ENCODE measurements around the gene KHSRP. TPM values are rescaled to one million over a fixed set of nuclear protein-coding genes. Genes with fewer than 3 reads are reported as not detected.
"Not testable (repeated sequence)": the region's sequence is repeated elsewhere in the genome, so short reads cannot be mapped to it uniquely, and the experiment has no call there.

KHSRP gene
- total RNA-seq, 2 experiments from 2014 or later: 290 to 296 TPM

DNA sequence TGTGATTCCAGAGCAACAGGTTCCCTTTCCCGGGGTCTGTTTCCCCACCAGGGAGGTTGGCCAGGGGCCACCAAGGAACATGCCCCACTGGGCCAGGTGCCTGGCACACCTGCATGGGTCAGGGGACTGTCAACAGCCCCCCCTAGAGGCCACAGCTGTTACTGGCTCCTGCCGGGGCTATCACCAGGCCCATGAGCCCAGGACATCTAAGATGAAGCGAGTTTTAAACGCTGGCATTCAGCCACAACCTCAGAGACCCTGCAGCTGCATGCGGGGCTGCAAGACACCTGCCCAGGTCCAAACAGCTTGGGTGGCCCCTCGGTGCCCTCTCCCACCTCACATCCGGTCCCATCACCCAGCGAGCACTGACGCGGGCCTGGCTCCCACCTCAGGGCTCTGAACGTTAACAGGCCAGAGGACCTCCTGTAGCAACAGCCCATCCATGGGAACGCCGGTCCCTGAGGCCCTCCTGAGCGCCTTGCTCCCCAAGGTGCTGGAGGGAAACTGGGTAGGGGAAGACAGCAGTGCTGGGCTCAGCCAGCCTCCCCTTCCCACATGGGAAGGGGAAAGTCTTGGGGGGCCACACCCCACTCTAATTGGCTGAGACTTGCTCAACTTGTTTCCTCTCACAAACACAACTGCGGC, 12.0 kb downstream of the KHSRP start:
- intact Hi-C loops (cut with micrococcal nuclease): no loop called here
- Mint-ChIP-seq H3K9me3 (no peaks in the 10 kb centered on the region), H3K27me3 (ENCODE audit: low read depth) (no peaks in the 10 kb centered on the region), H3K4me1 (ENCODE audit: low read depth) (no peaks in the 10 kb centered on the region), H3K27ac (no peak overlapping the region), H3K4me3 (no peak overlapping the region), H3K36me3 (ENCODE audit: low read depth) (peaks cover 12% of the 10 kb centered on the region)
- DNase-seq: peak; percentile 61
- CTCF ChIA-PET: interaction anchor here (0.5 to 1.0 kb wide), 2 partner anchors 10 to 76 kb away, joined by 3 to 4 read pairs; no protein-coding TSS in a partner anchor

DNA sequence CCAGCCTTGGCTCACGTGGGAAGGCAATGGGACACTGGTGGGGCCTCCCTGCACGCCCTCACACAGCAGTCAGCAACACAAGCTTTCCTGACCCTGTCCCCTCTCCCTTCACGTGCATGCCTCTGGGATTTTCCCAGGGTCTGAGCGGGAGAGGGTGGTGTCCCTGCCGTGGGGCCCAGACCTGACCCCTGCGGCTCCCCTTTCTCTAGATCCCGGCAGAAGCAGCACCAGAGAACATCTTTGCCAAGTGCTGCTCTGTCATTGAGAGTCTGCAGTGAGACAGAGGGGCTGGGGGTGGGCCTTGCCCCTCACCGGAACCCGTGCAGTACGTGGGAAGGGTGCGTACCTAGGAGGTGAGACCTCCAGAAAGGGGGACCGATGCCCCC, 12.6 kb downstream of the KHSRP start:
- peaks cover 12% of the 10 kb centered on the region for H3K36me3 Mint-ChIP-seq (ENCODE audit: low read depth)
- no peak overlapping the region for H3K27ac Mint-ChIP-seq
- H3K4me3 Mint-ChIP-seq: no peak overlapping the region
- CTCF ChIA-PET: interaction anchor here (0.5 to 1.0 kb wide), 2 partner anchors 10 to 75 kb away, joined by 3 to 4 read pairs; no protein-coding TSS in a partner anchor
- DNase-seq: no peak
- intact Hi-C loops (cut with micrococcal nuclease): no loop called here
- H3K27me3 Mint-ChIP-seq (ENCODE audit: low read depth): no peaks in the 10 kb centered on the region
- no peaks in the 10 kb centered on the region for H3K9me3 Mint-ChIP-seq
- H3K4me1 Mint-ChIP-seq (ENCODE audit: low read depth): no peaks in the 10 kb centered on the region

DNA sequence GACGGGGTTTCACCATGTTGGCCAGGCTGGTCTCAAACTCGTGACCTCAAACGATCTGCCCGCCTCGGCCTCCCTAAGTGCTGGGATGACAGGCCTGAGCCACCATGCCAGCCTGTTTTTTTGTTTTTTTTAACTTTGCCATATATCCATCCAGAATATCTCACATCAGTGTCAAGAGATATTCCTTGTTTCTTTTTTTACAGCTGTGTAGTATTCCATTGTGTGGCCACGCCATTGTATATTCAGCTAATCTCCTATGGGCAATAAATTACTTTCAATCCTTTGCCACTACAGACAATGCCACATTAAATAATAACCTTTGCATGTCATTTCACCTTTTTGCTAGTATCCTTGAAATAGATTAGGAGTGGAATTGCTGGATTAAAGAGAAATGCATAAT, 15.3 kb downstream of the KHSRP start:
- Mint-ChIP-seq H3K36me3 (ENCODE audit: low read depth) (peaks cover 4% of the 10 kb centered on the region), H3K9me3 (no peaks in the 10 kb centered on the region), H3K4me1 (ENCODE audit: low read depth) (no peaks in the 10 kb centered on the region), H3K4me3 (no peak overlapping the region), H3K27ac (no peak overlapping the region), H3K27me3 (ENCODE audit: low read depth) (no peaks in the 10 kb centered on the region)
- no peak for DNase-seq
- CTCF ChIA-PET: interaction anchor here (0.7 kb wide), 1 partner anchor 124 kb away, joined by 4 read pairs; no protein-coding TSS in a partner anchor
- intact Hi-C loops (cut with micrococcal nuclease): no loop called here

DNA sequence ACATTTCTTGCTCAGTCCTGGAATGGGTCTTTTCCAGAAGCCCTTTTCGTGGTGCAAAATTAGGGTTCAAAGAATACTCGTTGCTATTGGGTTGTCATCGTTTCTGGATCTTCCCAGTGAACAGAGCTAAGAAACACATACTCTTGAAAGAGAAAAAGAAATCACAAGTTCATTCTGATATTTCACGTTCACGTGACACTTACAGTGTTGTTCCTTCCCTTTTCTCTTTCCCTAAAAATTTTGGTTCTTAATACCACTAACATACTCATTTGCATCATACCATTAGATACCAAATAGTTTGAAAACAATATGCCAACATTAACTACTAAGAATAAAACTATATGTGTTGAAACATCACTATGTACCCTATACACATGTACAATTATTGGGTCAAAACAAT, 18.2 kb downstream of the KHSRP start:
- no peaks in the 10 kb centered on the region for H3K4me1 Mint-ChIP-seq (ENCODE audit: low read depth)
- intact Hi-C loops (cut with micrococcal nuclease): no loop called here
- H3K27me3 Mint-ChIP-seq (ENCODE audit: low read depth): no peaks in the 10 kb centered on the region
- H3K27ac Mint-ChIP-seq: no peak overlapping the region
- H3K4me3 Mint-ChIP-seq: no peak overlapping the region
- no peaks in the 10 kb centered on the region for H3K36me3 Mint-ChIP-seq (ENCODE audit: low read depth)
- no peak for DNase-seq
- CTCF ChIA-PET: no interaction called here
- H3K9me3 Mint-ChIP-seq: no peaks in the 10 kb centered on the region

DNA sequence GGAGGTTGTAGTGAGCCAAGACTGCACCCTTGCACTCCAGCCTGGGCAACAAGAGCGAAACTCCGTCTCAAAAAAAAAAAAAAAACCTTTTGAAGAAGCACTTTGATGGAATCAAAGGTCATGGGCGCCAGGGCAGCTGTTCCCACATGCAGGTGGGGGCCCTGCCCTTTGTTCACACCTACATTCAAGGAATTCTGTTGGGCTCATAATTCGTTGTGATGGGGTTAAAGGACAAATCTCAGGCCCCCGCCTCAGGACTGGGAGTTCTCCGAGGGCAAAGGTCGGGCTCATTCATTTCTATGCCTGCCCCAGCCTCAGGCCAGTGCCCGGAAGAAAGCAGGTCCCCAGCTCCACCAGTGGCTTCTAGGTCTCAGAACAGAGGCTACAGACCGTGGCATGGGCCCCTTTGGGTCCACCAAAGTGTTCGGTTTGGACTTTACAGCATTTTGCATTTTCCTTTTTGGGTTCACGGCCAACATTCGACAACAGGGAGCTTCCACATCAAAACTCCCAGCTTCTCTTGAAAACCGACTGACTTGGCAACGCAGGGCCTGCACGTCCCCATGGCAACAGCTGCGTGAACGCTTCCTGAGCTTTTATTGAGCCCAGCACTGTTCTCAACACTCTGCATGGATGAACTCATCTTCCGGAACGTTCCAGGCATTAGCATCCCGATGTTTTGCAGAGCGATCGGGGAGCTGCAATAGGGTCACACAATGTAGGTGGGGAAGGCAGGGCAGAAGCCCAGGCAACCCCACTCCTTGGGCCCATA, 21.6 kb downstream of the KHSRP start:
- DNase-seq: no peak
- intact Hi-C loops (cut with micrococcal nuclease): no loop called here
- H3K27ac Mint-ChIP-seq: no peak overlapping the region
- no peak overlapping the region for H3K4me3 Mint-ChIP-seq
- H3K9me3 Mint-ChIP-seq: no peaks in the 10 kb centered on the region
- CTCF ChIA-PET: no interaction called here
- no peaks in the 10 kb centered on the region for H3K4me1 Mint-ChIP-seq (ENCODE audit: low read depth)
- no peaks in the 10 kb centered on the region for H3K27me3 Mint-ChIP-seq (ENCODE audit: low read depth)
- no peaks in the 10 kb centered on the region for H3K36me3 Mint-ChIP-seq (ENCODE audit: low read depth)

DNA sequence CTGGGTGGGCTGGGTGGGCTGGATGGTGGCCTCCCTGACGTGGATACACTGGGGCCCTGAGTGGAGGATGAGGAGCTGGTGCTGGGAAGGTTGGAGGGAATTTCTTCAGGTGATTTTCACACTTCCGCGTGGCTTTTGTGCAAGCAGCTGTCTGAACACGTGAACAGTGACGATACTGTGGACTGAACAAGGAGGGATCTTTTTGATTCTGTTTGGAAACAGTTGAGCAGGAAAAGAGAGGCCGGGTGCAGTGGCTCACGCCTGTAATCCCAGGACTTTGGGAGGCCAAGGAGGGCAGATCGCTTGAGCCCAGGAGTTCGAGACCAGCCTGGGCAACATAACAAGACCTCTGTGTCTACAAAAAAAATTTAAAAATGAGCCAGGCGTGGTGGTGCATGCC, 22.6 kb downstream of the KHSRP start:
- H3K4me3 Mint-ChIP-seq: no peak overlapping the region
- intact Hi-C loops (cut with micrococcal nuclease): no loop called here
- no peaks in the 10 kb centered on the region for H3K4me1 Mint-ChIP-seq (ENCODE audit: low read depth)
- H3K9me3 Mint-ChIP-seq: no peaks in the 10 kb centered on the region
- no peak for DNase-seq
- H3K36me3 Mint-ChIP-seq (ENCODE audit: low read depth): no peaks in the 10 kb centered on the region
- H3K27ac Mint-ChIP-seq: peak overlapping the region; percentile 13
- CTCF ChIA-PET: no interaction called here
- H3K27me3 Mint-ChIP-seq (ENCODE audit: low read depth): no peaks in the 10 kb centered on the region

DNA sequence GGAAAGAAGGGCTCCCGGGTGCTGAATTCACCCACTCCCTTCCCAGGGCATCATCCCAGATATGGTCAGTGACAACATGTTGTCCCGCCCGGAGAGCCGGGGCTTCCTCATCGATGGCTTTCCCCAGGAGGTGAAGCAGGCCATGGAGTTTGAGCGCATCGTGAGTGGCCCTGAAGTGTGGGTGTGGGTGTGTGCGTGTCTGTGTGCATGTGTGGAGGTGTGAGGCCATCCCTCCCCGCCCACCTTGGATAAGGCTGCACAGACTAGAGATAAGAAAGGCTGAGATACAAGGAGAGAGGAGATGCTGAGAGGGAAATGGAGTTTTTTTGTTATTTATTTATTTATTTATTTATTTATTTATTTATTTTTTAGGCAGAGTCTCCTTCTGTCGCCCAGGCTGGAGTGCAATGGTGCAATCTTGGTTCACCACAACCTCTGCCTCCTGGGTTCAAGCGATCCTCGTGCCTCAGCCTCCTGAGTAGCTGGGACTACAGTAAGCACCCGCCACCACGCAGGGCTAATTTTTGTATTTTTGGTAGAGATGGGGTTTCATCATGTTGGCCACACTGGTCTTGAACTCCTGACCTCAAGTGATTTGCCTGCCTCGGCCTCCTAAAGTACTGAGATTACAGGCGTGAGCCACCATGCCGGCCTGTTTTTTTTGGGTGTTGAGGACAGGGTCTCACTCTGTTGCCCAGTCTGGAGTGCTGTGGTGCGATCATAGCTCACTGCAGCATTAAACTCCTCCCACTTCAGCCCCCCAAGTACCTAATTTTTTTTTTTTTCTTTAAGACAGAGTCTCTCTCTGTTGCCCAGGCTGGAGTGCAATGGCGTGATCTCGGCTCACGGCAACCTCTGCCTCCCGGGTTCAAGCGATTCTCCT, 24.3 kb downstream of the KHSRP start:
- CTCF ChIA-PET: not testable (repeated sequence)

DNA sequence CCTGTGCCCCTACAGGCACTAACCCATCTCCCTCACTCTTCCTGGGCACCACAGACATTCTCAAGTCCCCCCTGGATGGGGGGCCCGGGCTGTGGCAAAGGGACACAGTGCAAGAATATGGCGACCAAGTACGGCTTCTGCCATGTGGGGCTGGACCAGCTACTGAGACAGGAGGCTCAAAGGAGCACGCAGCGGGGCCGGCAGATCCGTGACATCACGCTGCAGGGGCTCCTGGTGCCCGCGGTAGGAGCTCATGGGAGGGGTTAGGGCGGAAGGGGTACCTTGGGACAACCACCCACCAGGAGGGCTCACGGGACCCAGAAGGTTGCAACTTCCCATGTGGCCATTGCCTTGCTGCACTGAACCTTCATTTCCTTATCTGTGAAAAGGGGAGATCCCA, 28.3 kb downstream of the KHSRP start:
- no peak overlapping the region for H3K27ac Mint-ChIP-seq
- intact Hi-C loops (cut with micrococcal nuclease): no loop called here
- H3K4me1 Mint-ChIP-seq (ENCODE audit: low read depth): peaks cover 13% of the 10 kb centered on the region
- peaks cover 6% of the 10 kb centered on the region for H3K36me3 Mint-ChIP-seq (ENCODE audit: low read depth)
- CTCF ChIA-PET: no interaction called here
- no peaks in the 10 kb centered on the region for H3K27me3 Mint-ChIP-seq (ENCODE audit: low read depth)
- no peak overlapping the region for H3K4me3 Mint-ChIP-seq
- no peak for DNase-seq
- no peaks in the 10 kb centered on the region for H3K9me3 Mint-ChIP-seq

More for the DNA sequence above, 24.3 kb downstream of the KHSRP start:
- DNase-seq; H3K4me1 Mint-ChIP-seq (ENCODE audit: low read depth); H3K36me3 Mint-ChIP-seq (ENCODE audit: low read depth); H3K4me3 Mint-ChIP-seq; H3K27ac Mint-ChIP-seq; H3K9me3 Mint-ChIP-seq; H3K27me3 Mint-ChIP-seq (ENCODE audit: low read depth); intact Hi-C loops (cut with micrococcal nuclease): not testable (repeated sequence)

DNA sequence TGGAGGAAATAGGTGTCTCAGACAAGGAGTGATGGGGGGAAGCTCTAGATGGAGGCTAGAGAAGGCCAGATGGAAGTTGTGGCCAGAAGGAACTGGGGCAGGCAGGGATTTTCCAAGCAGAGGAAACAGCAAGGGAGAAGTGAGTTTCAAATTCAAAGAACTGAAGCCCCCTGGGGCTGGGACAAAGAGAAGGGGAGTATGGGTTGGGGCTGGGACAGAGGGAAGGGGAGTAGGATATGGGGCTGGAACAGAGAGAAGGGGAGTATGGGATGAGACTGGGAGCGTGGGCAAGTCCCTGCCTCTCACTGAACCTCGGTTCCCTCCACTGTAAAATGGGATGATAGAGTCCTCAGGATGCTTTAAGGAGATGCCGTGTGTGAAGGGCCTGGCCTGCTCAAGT, 29.8 kb downstream of the KHSRP start:
- no peaks in the 10 kb centered on the region for H3K9me3 Mint-ChIP-seq
- CTCF ChIA-PET: interaction anchor here (0.6 to 0.7 kb wide), 2 partner anchors 280 to 446 kb away, joined by 3 to 4 read pairs; no protein-coding TSS in a partner anchor
- peak overlapping the region; percentile 61 for H3K27ac Mint-ChIP-seq
- intact Hi-C loops (cut with micrococcal nuclease): no loop called here
- peak overlapping the region; percentile 53 for H3K4me3 Mint-ChIP-seq
- DNase-seq: no peak
- H3K27me3 Mint-ChIP-seq (ENCODE audit: low read depth): no peaks in the 10 kb centered on the region
- H3K36me3 Mint-ChIP-seq (ENCODE audit: low read depth): peaks cover 10% of the 10 kb centered on the region
- H3K4me1 Mint-ChIP-seq (ENCODE audit: low read depth): peaks cover 16% of the 10 kb centered on the region

DNA sequence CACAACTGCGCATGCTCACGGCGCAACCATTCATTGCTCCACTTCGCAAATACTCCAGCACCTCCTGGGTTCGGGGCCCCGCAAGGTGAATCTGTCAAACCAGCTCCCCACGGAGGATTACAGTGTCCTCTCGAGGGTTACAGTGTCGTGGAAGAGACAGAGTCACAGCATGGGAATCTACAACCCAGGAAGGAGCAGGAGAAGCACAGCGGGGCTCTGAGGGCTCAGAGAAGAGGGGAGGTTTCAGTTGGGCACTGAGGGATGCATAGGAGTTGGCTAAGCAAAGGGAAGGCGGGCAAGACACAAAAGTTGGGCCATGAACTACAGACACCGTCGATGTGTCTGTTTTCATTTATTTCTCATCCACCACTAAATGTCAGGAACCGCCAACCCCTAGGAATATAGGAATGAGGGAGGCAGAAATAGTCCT, 30.6 kb downstream of the KHSRP start:
- peaks cover 16% of the 10 kb centered on the region for H3K4me1 Mint-ChIP-seq (ENCODE audit: low read depth)
- no peaks in the 10 kb centered on the region for H3K9me3 Mint-ChIP-seq
- intact Hi-C loops (cut with micrococcal nuclease): loop anchor here (1.0 kb wide), 5 partner anchors 21 to 343 kb away; partner anchors contain the start of genes CLPP and GPR108
- H3K27me3 Mint-ChIP-seq (ENCODE audit: low read depth): no peaks in the 10 kb centered on the region
- peaks cover 13% of the 10 kb centered on the region for H3K36me3 Mint-ChIP-seq (ENCODE audit: low read depth)
- DNase-seq: peak; percentile 89
- H3K4me3 Mint-ChIP-seq: peak overlapping the region; percentile 88
- peak overlapping the region; percentile 92 for H3K27ac Mint-ChIP-seq
- CTCF ChIA-PET: no interaction called here

DNA sequence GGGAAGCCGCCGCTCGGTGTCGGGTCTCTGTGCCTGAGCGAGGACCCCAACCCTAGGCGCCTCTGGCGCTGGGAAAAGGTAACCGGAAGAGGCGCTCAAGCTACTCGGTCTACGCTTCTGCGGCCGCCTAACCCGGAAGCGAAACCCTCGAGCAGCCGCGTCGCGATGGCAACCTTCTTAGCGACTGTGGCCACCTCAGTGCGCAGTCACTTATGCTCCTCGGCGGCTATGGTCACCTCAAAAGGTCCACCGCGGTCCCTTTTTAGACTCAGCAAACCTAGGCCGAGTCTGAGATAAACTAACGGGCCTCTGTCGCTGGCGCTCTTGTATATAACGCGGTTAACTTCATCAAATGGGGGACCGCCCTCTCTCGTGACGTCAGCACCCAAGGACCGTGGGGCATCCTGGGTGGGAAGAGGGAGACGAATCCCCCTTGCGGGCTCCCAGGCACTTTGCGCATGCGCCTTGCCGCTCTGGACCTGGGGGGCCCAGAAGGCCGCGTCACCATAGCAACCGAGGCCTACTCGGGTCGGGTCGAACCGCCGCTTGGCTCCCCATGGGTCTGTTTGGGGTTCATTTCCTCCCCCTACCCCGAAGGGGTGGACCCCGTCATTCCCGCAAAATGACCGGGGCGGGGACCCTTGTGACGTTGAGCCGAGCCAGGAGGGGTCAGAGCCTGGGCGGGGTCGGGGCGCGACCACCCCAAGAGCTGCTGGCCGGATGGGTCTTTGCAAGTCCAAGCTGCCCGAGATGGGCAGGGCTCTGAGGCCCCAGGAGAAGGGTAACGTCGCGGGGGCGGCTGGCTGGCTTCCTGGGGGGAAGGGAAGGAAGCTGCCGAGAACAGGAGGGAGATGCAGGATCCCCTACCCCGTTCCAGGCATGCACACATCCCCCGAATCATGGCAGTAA, 31.3 kb downstream of the KHSRP start, which contains the start of gene GTF2F1:
GTF2F1 (minus strand) TSS at position 91 of the 909 bp plus-strand sequence. CDS start 169 bp downstream, outside the sequence.
- peaks cover 16% of the 10 kb centered on the region for H3K4me1 Mint-ChIP-seq (ENCODE audit: low read depth)
- intact Hi-C loops (cut with micrococcal nuclease): loop anchor here (1.0 kb wide), 5 partner anchors 20 to 344 kb away; partner anchors contain the start of genes CLPP and GPR108
- peaks cover 17% of the 10 kb centered on the region for H3K36me3 Mint-ChIP-seq (ENCODE audit: low read depth)
- H3K4me3 Mint-ChIP-seq: peak within 1 kb of the TSS; percentile 88
- H3K27ac Mint-ChIP-seq: peak within 1 kb of the TSS; percentile 92
- H3K9me3 Mint-ChIP-seq: no peaks in the 10 kb centered on the region
- H3K27me3 Mint-ChIP-seq (ENCODE audit: low read depth): no peaks in the 10 kb centered on the region
- CTCF ChIA-PET: interaction anchor here (0.6 kb wide), 1 partner anchor 69 kb away, joined by 3 read pairs; no protein-coding TSS in a partner anchor
- peak; percentile 95 for DNase-seq
